ENCODE results near the gene NEK6. TPM values are rescaled to one million over a fixed set of nuclear protein-coding genes. Genes with fewer than 3 reads are reported as not detected.

Gene NEK6
- total and polyA plus RNA-seq, 9 of the 15 experiments (the other 6 are each of a cell fraction or from before 2014, with no cell fraction given), result 3.1 to 19.0 (median 8.4) TPM

- TF ChIP-seq, protein P1, sequence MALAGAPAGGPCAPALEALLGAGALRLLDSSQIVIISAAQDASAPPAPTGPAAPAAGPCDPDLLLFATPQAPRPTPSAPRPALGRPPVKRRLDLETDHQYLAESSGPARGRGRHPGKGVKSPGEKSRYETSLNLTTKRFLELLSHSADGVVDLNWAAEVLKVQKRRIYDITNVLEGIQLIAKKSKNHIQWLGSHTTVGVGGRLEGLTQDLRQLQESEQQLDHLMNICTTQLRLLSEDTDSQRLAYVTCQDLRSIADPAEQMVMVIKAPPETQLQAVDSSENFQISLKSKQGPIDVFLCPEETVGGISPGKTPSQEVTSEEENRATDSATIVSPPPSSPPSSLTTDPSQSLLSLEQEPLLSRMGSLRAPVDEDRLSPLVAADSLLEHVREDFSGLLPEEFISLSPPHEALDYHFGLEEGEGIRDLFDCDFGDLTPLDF (CRISPR knock-in tag; IDR thresholded peaks at IDR 0.05), result no peak
- TF ChIP-seq ZC3H11A (IDR thresholded peaks at IDR 0.05; ENCODE audit: low read depth, low read length), result no peak
- TF ChIP-seq, protein P2, sequence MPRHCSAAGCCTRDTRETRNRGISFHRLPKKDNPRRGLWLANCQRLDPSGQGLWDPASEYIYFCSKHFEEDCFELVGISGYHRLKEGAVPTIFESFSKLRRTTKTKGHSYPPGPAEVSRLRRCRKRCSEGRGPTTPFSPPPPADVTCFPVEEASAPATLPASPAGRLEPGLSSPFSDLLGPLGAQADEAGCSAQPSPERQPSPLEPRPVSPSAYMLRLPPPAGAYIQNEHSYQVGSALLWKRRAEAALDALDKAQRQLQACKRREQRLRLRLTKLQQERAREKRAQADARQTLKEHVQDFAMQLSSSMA (CRISPR knock-in tag; IDR thresholded peaks at IDR 0.05), result no peak
- TF ChIP-seq EP400 (IDR thresholded peaks at IDR 0.05), result peak; percentile 87
- no peak for TF ChIP-seq NR4A1 (CRISPR knock-in tag; IDR thresholded peaks at IDR 0.05)
- TF ChIP-seq NR4A1 (tag; IDR thresholded peaks at IDR 0.05), result 0 out of 2 replicates have a peak, but pooled peaks have one; percentile 36
- TF ChIP-seq, protein P3, sequence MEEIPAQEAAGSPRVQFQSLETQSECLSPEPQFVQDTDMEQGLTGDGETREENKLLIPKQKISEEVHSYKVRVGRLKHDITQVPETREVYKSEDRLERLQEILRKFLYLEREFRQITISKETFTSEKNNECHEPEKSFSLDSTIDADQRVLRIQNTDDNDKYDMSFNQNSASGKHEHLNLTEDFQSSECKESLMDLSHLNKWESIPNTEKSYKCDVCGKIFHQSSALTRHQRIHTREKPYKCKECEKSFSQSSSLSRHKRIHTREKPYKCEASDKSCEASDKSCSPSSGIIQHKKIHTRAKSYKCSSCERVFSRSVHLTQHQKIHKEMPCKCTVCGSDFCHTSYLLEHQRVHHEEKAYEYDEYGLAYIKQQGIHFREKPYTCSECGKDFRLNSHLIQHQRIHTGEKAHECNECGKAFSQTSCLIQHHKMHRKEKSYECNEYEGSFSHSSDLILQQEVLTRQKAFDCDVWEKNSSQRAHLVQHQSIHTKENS (CRISPR knock-in tag; IDR thresholded peaks at IDR 0.05), result no peak
- TF ChIP-seq, protein P4, sequence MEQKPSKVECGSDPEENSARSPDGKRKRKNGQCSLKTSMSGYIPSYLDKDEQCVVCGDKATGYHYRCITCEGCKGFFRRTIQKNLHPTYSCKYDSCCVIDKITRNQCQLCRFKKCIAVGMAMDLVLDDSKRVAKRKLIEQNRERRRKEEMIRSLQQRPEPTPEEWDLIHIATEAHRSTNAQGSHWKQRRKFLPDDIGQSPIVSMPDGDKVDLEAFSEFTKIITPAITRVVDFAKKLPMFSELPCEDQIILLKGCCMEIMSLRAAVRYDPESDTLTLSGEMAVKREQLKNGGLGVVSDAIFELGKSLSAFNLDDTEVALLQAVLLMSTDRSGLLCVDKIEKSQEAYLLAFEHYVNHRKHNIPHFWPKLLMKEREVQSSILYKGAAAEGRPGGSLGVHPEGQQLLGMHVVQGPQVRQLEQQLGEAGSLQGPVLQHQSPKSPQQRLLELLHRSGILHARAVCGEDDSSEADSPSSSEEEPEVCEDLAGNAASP (IDR thresholded peaks at IDR 0.05), result no peak
- no peak; the same call in 1 of the 2 replicates for TF ChIP-seq POLR2AphosphoS5 (IDR thresholded peaks at IDR 0.05; ENCODE audit: control insufficient read depth, insufficient read depth, low read depth, low read length)
- TF ChIP-seq ZNF174 (CRISPR knock-in tag; IDR thresholded peaks at IDR 0.05), result no peak
- no peak for TF ChIP-seq ZNF551 (CRISPR knock-in tag; IDR thresholded peaks at IDR 0.05)
- TF ChIP-seq CBFA2T2 (conservative IDR thresholded peaks at IDR 0.05), result peak; percentile 63
- peak; percentile 59 for TF ChIP-seq TAF9B (IDR thresholded peaks at IDR 0.05; ENCODE audit: partially characterized antibody)
- no peak for TF ChIP-seq ERF (CRISPR knock-in tag; IDR thresholded peaks at IDR 0.05)
- TF ChIP-seq ZNF140 (CRISPR knock-in tag; IDR thresholded peaks at IDR 0.05), result no peak
- TF ChIP-seq EHMT2 (IDR thresholded peaks at IDR 0.05), result peak; percentile 80
These were observed 130.7 kb downstream of the NEK6 start (continued) for GRCh38 chr9:124388275-124389048.

Measured in K562 (cell line).